Hematopoietic multipotent progenitor cell (in vitro differentiated cells): ENCODE data around the gene SIVA1. TPM values are rescaled to one million over a fixed set of nuclear protein-coding genes. Genes with fewer than 3 reads are reported as not detected.

Experiments
- DNase-seq, 3 donors: peaks; one replicate each; pipeline ENCODE4 v3.0.0-alpha.2; 2011 to 2015; ENCODE audit warnings: low read depth in 2 of 3, low spot score in 2 of 3
- total RNA-seq: library from RNA; depleted of rRNA; stranded (reverse); fragments of >200 nt; gene quantifications from one replicate; pipeline ENCODE4 v1.2.3, GENCODE V29; 2012

The SIVA1 gene
- total RNA-seq, 1 donor, result 89.9 TPM

GRCh38 chr14:104794631-104794992 lies 41.7 kb downstream of the SIVA1 start:
- DNase-seq, result no peak

- DNase-seq, result no peak
Measured at GRCh38 chr14:104794993-104795780, 42.2 kb downstream of the SIVA1 start, which contains the start of gene AKT1. TSS of gene AKT1 (minus strand) at chr14:104795748. CDS start at chr14:104792643, 3,105 bp downstream.

- peak in 1 of 3 donors; percentile 42 for DNase-seq
Measured at GRCh38 chr14:104795781-104796686, 43.1 kb downstream of the SIVA1 start.

- no peak for DNase-seq
Measured at GRCh38 chr14:104796687-104797081, 43.7 kb downstream of the SIVA1 start.

- DNase-seq, result peak in 1 of 3 donors; percentile 45
Measured at GRCh38 chr14:104797115-104798044, 44.4 kb downstream of the SIVA1 start.

GRCh38 chr14:104798300-104799243 lies 45.6 kb downstream of the SIVA1 start:
- no peak for DNase-seq

- DNase-seq, result peak in 2 of 3 donors; percentile 69 to 82
Measured at GRCh38 chr14:104799244-104800014, 46.5 kb downstream of the SIVA1 start.

- peak; percentile 63 to 94 (median 90) for DNase-seq
Measured at GRCh38 chr14:104800015-104800770, 47.2 kb downstream of the SIVA1 start.

GRCh38 chr14:104800771-104801519 lies 48.0 kb downstream of the SIVA1 start, which contains the start of gene ZBTB42:
TSS of gene ZBTB42 (plus strand) at chr14:104801101. CDS start at chr14:104801198, 97 bp downstream.
- DNase-seq, result peak; percentile 56 to 65 (median 65)

- DNase-seq, result no peak
Measured at GRCh38 chr14:104801520-104802393, 48.8 kb downstream of the SIVA1 start.

- no peak for DNase-seq
Measured at GRCh38 chr14:104802394-104803184, 49.6 kb downstream of the SIVA1 start.

GRCh38 chr14:104803280-104803911 lies 50.4 kb downstream of the SIVA1 start:
- DNase-seq, result no peak

- DNase-seq, result no peak
Measured at GRCh38 chr14:104803912-104804410, 51.0 kb downstream of the SIVA1 start.

- DNase-seq, result no peak
Measured at GRCh38 chr14:104804481-104805325, 51.8 kb downstream of the SIVA1 start.
